Testis (tissue), 3 donors: ENCODE data around the gene PPP6C. TPM values are rescaled to one million over a fixed set of nuclear protein-coding genes. Genes with fewer than 3 reads are reported as not detected.
"Not testable (repeated sequence)": the region's sequence is repeated elsewhere in the genome, so short reads cannot be mapped to it uniquely, and the experiment has no call there.

Experiments used
- DNase-seq: peaks from one replicate; pipeline ENCODE4 v3.0.0-alpha.2; 2019
- H3K27ac ChIP-seq, 2 donors: fragments of 200-600 bp; sonication (generic); one replicate each; pipeline ENCODE4 v1.5.1; 2019
- H3K27me3 ChIP-seq: fragments of 200-600 bp; sonication (generic); one replicate; pipeline ENCODE4 v1.5.1; 2019
- H3K36me3 ChIP-seq: fragments of 200-600 bp; sonication (generic); one replicate; pipeline ENCODE4 v1.5.1; 2017; ENCODE audit warnings: low read depth; ENCODE audit errors: missing control alignments
- H3K4me1 ChIP-seq: fragments of 200-600 bp; sonication (generic); one replicate; pipeline ENCODE4 v1.5.1; 2019
- H3K4me3 ChIP-seq, 2 donors: fragments of 200-600 bp; sonication (generic); one replicate each; pipeline ENCODE4 v1.5.1; 2017 to 2019
- H3K9me3 ChIP-seq: fragments of 200-600 bp; sonication (generic); one replicate; pipeline ENCODE4 v1.5.1; 2017
- POLR2A ChIP-seq: fragments of 450-650 bp; IDR thresholded peaks from one replicate; pipeline ENCODE4 v1.6.1; 2017; ENCODE audit warnings: antibody characterized with exemption, mild to moderate bottlenecking, moderate library complexity
- WGBS, 2 donors: methylation state at CpG; one replicate each; pipeline ENCODE4 v1.1.5; 2018; 5-methylcytosine and 5-hydroxymethylcytosine counted together
- intact Hi-C: fragments of 100-400 bp; cut with DNase I; formaldehyde crosslinking; loops from one replicate; pipeline ENCODE4 v1.15.1; 2023; ENCODE audit warnings: low total_unique reads
- polyA plus RNA-seq: library from polyadenylated mRNA; stranded (reverse); fragments of 350-450 nt; fragmentation: Illumina TruSeq; extraction: RNeasy Lipid Tissue Mini Kit (QIAGEN cat#74804); gene quantifications from one replicate; pipeline ENCODE4 v1.2.3, GENCODE V29; 2014; ENCODE audit warnings: low read depth, low replicate concordance; ENCODE audit not compliant: insufficient read depth
- total RNA-seq, 2 donors: library from RNA; depleted of rRNA; stranded (reverse); fragments of >200 nt; gene quantifications; one replicate each; pipeline ENCODE4 v1.2.3, GENCODE V29; 2016
- TF ChIP-seq, protein P1 (sequence below), 3 experiments: fragments of 450-650 bp in 2 of 3; fragments of 200-600 bp in 1 of 3; sonication (generic) in 1 of 3; IDR thresholded peaks; one replicate each; pipeline ENCODE4 v1.5.1; 2016 to 2019; ENCODE audit warnings: antibody characterized with exemption in 3 of 3, mild to moderate bottlenecking in 2 of 3, moderate library complexity in 1 of 3

PPP6C gene
- total and polyA plus RNA-seq, 3 donors from 2014 or later, result 38.9 to 57.5 (median 40.5) TPM

DNA sequence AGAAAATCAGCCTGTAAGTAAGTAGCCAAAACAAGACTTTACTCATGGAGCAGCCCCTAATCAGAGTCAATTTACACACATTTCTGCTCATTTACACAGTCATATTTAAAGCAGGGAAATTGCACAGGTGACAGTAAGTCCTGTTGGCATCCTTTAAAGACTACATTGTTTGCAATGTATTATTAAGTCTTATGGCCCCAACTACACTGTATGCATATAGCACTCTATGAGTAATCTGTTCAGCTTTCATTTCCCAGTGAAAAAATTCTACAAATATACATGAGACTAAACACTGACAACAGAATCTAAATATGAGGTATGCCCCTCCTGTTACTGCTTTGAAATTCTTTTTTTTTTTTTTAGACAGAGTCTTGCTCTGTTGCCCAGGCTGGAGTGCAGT, 19.7 kb downstream of the PPP6C start:
- no peaks in the 10 kb centered on the region for H3K9me3 ChIP-seq
- H3K27me3 ChIP-seq, result no peaks in the 10 kb centered on the region
- no peak for DNase-seq
- TF ChIP-seq, protein P1, sequence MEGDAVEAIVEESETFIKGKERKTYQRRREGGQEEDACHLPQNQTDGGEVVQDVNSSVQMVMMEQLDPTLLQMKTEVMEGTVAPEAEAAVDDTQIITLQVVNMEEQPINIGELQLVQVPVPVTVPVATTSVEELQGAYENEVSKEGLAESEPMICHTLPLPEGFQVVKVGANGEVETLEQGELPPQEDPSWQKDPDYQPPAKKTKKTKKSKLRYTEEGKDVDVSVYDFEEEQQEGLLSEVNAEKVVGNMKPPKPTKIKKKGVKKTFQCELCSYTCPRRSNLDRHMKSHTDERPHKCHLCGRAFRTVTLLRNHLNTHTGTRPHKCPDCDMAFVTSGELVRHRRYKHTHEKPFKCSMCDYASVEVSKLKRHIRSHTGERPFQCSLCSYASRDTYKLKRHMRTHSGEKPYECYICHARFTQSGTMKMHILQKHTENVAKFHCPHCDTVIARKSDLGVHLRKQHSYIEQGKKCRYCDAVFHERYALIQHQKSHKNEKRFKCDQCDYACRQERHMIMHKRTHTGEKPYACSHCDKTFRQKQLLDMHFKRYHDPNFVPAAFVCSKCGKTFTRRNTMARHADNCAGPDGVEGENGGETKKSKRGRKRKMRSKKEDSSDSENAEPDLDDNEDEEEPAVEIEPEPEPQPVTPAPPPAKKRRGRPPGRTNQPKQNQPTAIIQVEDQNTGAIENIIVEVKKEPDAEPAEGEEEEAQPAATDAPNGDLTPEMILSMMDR (IDR thresholded peaks at IDR 0.05), result no peak
- TF ChIP-seq POLR2A, result no peak
- no peak overlapping the region for H3K4me3 ChIP-seq
- peaks cover 8% of the 10 kb centered on the region for H3K4me1 ChIP-seq
- no peaks in the 10 kb centered on the region for H3K36me3 ChIP-seq
- intact Hi-C loops, result no loop called here
- H3K27ac ChIP-seq, result no peak overlapping the region

GRCh38 chr9:125166762-125167161, 22.8 kb downstream of the PPP6C start:
- H3K27ac ChIP-seq, result no peak overlapping the region
- DNase-seq, result no peak
- no peaks in the 10 kb centered on the region for H3K27me3 ChIP-seq
- no peaks in the 10 kb centered on the region for H3K9me3 ChIP-seq
- H3K4me1 ChIP-seq, result no peaks in the 10 kb centered on the region
- intact Hi-C loops, result no loop called here
- 96% methylated on average over 2 of the region's 2 CpGs for WGBS, 2 donors
- no peak for TF ChIP-seq POLR2A
- TF ChIP-seq, protein P1 (IDR thresholded peaks at IDR 0.05), result no peak
- no peaks in the 10 kb centered on the region for H3K36me3 ChIP-seq
- H3K4me3 ChIP-seq, result no peak overlapping the region

- intact Hi-C loops, H3K4me3 ChIP-seq, H3K9me3 ChIP-seq, H3K27ac ChIP-seq, H3K27me3 ChIP-seq, H3K36me3 ChIP-seq, H3K4me1 ChIP-seq, DNase-seq: not testable (repeated sequence)
- WGBS, 2 donors, result 92 to 97% methylated on average over 6 of the region's 6 CpGs
Measured at GRCh38 chr9:125162891-125163290, 26.7 kb downstream of the PPP6C start.

DNA sequence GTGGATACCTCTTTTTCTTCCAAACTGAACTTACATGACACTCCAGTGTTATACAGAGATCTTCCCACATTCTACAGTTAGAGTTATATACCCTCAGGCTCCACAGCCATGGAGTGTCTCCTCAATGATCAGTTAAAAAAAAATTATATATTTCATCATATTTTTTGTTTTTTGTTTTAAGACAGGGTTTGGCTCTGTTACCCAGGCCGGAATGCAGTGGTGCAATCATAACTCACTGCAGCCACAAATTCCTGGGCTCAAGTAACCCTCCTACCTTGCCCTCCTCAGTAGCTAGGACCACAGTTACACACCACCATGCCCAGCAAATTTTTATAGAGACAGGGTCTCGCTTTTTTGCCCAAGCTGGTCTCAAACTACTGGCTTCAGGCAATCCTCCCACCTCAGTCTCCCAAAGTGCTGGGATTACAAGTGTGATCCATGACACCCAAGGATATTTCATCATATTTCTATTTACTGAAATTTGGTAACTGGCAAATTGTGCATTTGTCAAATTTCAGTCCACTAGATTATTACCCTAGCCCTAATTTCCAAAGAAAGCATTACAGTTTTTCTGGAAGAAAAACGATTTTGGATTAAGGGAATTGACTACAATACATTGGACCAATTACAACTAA, 28.2 kb downstream of the PPP6C start:
- no peak for DNase-seq
- no peak for TF ChIP-seq POLR2A
- TF ChIP-seq, protein P1 (IDR thresholded peaks at IDR 0.05), result no peak
- H3K27me3 ChIP-seq, result no peaks in the 10 kb centered on the region
- H3K4me3 ChIP-seq, result no peak overlapping the region
- 74 to 82% methylated on average over 3 of the region's 3 CpGs for WGBS, 2 donors
- H3K27ac ChIP-seq, result no peak overlapping the region
- intact Hi-C loops, result no loop called here
- no peaks in the 10 kb centered on the region for H3K36me3 ChIP-seq
- peaks cover 3% of the 10 kb centered on the region for H3K4me1 ChIP-seq
- H3K9me3 ChIP-seq, result no peaks in the 10 kb centered on the region

GRCh38 chr9:125160750-125161149, 28.9 kb downstream of the PPP6C start:
- Histone ChIP-seq H3K27me3 (no peaks in the 10 kb centered on the region), H3K4me3 (no peak overlapping the region), H3K4me1 (peaks cover 3% of the 10 kb centered on the region), H3K36me3 (no peaks in the 10 kb centered on the region), H3K27ac (no peak overlapping the region), H3K9me3 (no peaks in the 10 kb centered on the region)
- DNase-seq, result no peak
- intact Hi-C loops, result no loop called here
- no peak for TF ChIP-seq POLR2A
- TF ChIP-seq, protein P1 (IDR thresholded peaks at IDR 0.05), result no peak
